Uterus (tissue), 4 donors: ENCODE data around the gene CAMK1D. TPM values are rescaled to one million over a fixed set of nuclear protein-coding genes. Genes with fewer than 3 reads are reported as not detected.

ENCODE experiments used
- DNase-seq, 2 donors: peaks; one replicate each; pipeline ENCODE4 v3.0.0-alpha.2; 2019 to 2020
- H3K27ac ChIP-seq, 2 donors: fragments of 200-600 bp; sonication (generic); 1 replicate in 1 of 2; 2 replicates in 1 of 2; pipeline ENCODE4 v1.5.1; 2016 to 2018
- H3K27me3 ChIP-seq, 2 donors: fragments of 200-600 bp; sonication (generic); one replicate each; pipeline ENCODE4 v1.5.1; 2018 to 2019; ENCODE audit warnings: control low read depth in 1 of 2
- H3K36me3 ChIP-seq, 2 donors: fragments of 200-600 bp; sonication (generic); one replicate each; pipeline ENCODE4 v1.5.1; 2019; ENCODE audit warnings: control low read depth in 1 of 2
- H3K4me1 ChIP-seq, 2 donors: fragments of 200-600 bp; sonication (generic); one replicate each; pipeline ENCODE4 v1.5.1; 2018 to 2019; ENCODE audit warnings: control low read depth in 1 of 2
- H3K4me3 ChIP-seq, 2 donors: fragments of 200-600 bp; sonication (generic); 1 replicate in 1 of 2; 2 replicates in 1 of 2; pipeline ENCODE4 v1.5.1; 2018 to 2019; ENCODE audit warnings: mild to moderate bottlenecking in 1 of 2
- H3K9me3 ChIP-seq, 2 donors: fragments of 200-600 bp; sonication (generic); one replicate each; pipeline ENCODE4 v1.5.1; 2019; ENCODE audit warnings: control low read depth in 1 of 2
- CTCF ChIP-seq, 4 experiments: fragments of 200-600 bp in 2 of 4; fragments of 450-650 bp in 2 of 4; sonication (generic) in 2 of 4; IDR thresholded peaks; one replicate each; pipeline ENCODE4 v1.5.1; 2016 to 2019; ENCODE audit warnings: antibody characterized with exemption in 4 of 4, mild to moderate bottlenecking in 2 of 4, moderate library complexity in 1 of 4
- POLR2A ChIP-seq, 2 donors: fragments of 450-650 bp; IDR thresholded peaks; one replicate each; pipeline ENCODE4 v1.6.1; 2016; ENCODE audit warnings: antibody characterized with exemption in 2 of 2, mild to moderate bottlenecking in 1 of 2, moderate library complexity in 1 of 2
- intact Hi-C: fragments of 100-400 bp; cut with DNase I; formaldehyde crosslinking; loops from one replicate; pipeline ENCODE4 v1.15.1; 2023; ENCODE audit warnings: low total_unique reads
- total RNA-seq, 4 donors: library from RNA; depleted of rRNA in 3 of 4; stranded (reverse); fragments of >200 nt in 3 of 4; gene quantifications; one replicate each; pipeline versions ENCODE4 v1.1.0 to v1.2.4, GENCODE V29; 2014 to 2023
- donor health status: DM: yes; HTN: yes; CAD: no.

CAMK1D gene
- total RNA-seq, 4 donors from 2014 or later: 3.5 to 48.4 (median 10.8) TPM

GRCh38 chr10:12675186-12675585, 325.8 kb downstream of the CAMK1D start:
- TF ChIP-seq POLR2A (IDR thresholded peaks at IDR 0.05): no peak
- no peak for TF ChIP-seq CTCF (IDR thresholded peaks at IDR 0.05)
- Histone ChIP-seq H3K4me1 (no peaks in the 10 kb centered on the region), H3K4me3 (no peak overlapping the region), H3K27me3 (no peaks in the 10 kb centered on the region), H3K27ac (no peak overlapping the region), H3K36me3 (no peaks in the 10 kb centered on the region), H3K9me3 (no peaks in the 10 kb centered on the region)
- no peak for DNase-seq
- intact Hi-C loops: no loop called here

- H3K36me3 ChIP-seq: no peaks in the 10 kb centered on the region
Measured at GRCh38 chr10:12679636-12680035, 330.3 kb downstream of the CAMK1D start.

GRCh38 chr10:12681252-12681651, 331.9 kb downstream of the CAMK1D start:
- DNase-seq: no peak
- Histone ChIP-seq H3K4me3 (no peak overlapping the region), H3K36me3 (no peaks in the 10 kb centered on the region), H3K4me1 (no peaks in the 10 kb centered on the region), H3K27ac (no peak overlapping the region), H3K9me3 (no peaks in the 10 kb centered on the region), H3K27me3 (no peaks in the 10 kb centered on the region)
- no peak for TF ChIP-seq POLR2A (IDR thresholded peaks at IDR 0.05)
- TF ChIP-seq CTCF (IDR thresholded peaks at IDR 0.05): no peak
- intact Hi-C loops: no loop called here

More at GRCh38 chr10:12679636-12680035, 330.3 kb downstream of the CAMK1D start:
- no peaks in the 10 kb centered on the region for H3K27me3 ChIP-seq
- H3K4me3 ChIP-seq: no peak overlapping the region
- no peak overlapping the region for H3K27ac ChIP-seq
- no peak for TF ChIP-seq CTCF (IDR thresholded peaks at IDR 0.05)
- no peak for TF ChIP-seq POLR2A (IDR thresholded peaks at IDR 0.05)
- H3K4me1 ChIP-seq: no peaks in the 10 kb centered on the region
- no peaks in the 10 kb centered on the region for H3K9me3 ChIP-seq
- intact Hi-C loops: no loop called here
- DNase-seq: no peak

GRCh38 chr10:12684784-12685183, 335.4 kb downstream of the CAMK1D start:
- intact Hi-C loops: no loop called here
- no peaks in the 10 kb centered on the region for H3K27me3 ChIP-seq
- DNase-seq: no peak

More at GRCh38 chr10:12684784-12685183, 335.4 kb downstream of the CAMK1D start:
- Histone ChIP-seq H3K36me3 (no peaks in the 10 kb centered on the region), H3K27ac (no peak overlapping the region), H3K4me3 (no peak overlapping the region), H3K4me1 (no peaks in the 10 kb centered on the region), H3K9me3 (no peaks in the 10 kb centered on the region)
- no peak for TF ChIP-seq POLR2A (IDR thresholded peaks at IDR 0.05)
- TF ChIP-seq CTCF (IDR thresholded peaks at IDR 0.05): no peak
